ENCODE measurements around the gene ISG20L2. TPM values are rescaled to one million over a fixed set of nuclear protein-coding genes. Genes with fewer than 3 reads are reported as not detected.

The ISG20L2 gene
- total RNA-seq, 6 experiments from 2014 or later = 10.3 to 14.1 (median 12.2) TPM

- Histone ChIP-seq H3K9me3 (no peaks in the 10 kb centered on the region), H3K27ac (peak overlapping the region; percentile 96 to 97 (median 97)), H3K4me3 (peak overlapping the region; percentile 73 to 89 (median 78)), H3K4me1 (peaks cover 0 to 41% (median 21%) of the 10 kb centered on the region in 4 donors), H3K27me3 (no peaks in the 10 kb centered on the region), H3K36me3 (peaks cover 0 to 21% (median 5%) of the 10 kb centered on the region in 4 donors)
- WGBS (ENCODE audit: insufficient coverage, low coverage, low lambda C conversion rate, missing lambda C conversion rate) = 0% methylated on average over 6 of the region's 8 CpGs
- ATAC-seq (no peak), DNase-seq (no peak)
- TF ChIP-seq POLR2A (IDR thresholded peaks at IDR 0.05) = no peak
- TF ChIP-seq CTCF (IDR thresholded peaks at IDR 0.05) = no peak
- intact Hi-C loops (cut with DNase I) = no loop called here
These were observed 19.4 kb upstream of the ISG20L2 start for GRCh38 chr1:156747742-156748669.

- 1% methylated on average over 15 of the region's 29 CpGs for WGBS (ENCODE audit: insufficient coverage, low coverage, low lambda C conversion rate, missing lambda C conversion rate)
- H3K4me3 ChIP-seq = peak overlapping the region; percentile 73 to 89 (median 78)
- peak overlapping the region; percentile 96 to 98 (median 97) for H3K27ac ChIP-seq
- peak; percentile 91 to 96 (median 95) for DNase-seq
- peak; percentile 56 to 70 (median 60) for ATAC-seq
- H3K9me3 ChIP-seq = no peaks in the 10 kb centered on the region
- H3K36me3 ChIP-seq = peaks cover 0 to 30% (median 7%) of the 10 kb centered on the region in 4 donors
- TF ChIP-seq CTCF (IDR thresholded peaks at IDR 0.05) (peak in 1 of 4 donors; percentile 7), POLR2A (IDR thresholded peaks at IDR 0.05) (peak; percentile 57)
- H3K4me1 ChIP-seq = peaks cover 0 to 34% (median 18%) of the 10 kb centered on the region in 4 donors
- intact Hi-C loops (cut with DNase I) = no loop called here
- H3K27me3 ChIP-seq = no peaks in the 10 kb centered on the region
These were observed 18.4 kb upstream of the ISG20L2 start for GRCh38 chr1:156746728-156747631.

- no peak for TF ChIP-seq CTCF (IDR thresholded peaks at IDR 0.05)
- TF ChIP-seq POLR2A (IDR thresholded peaks at IDR 0.05) = no peak
- ATAC-seq (no peak), DNase-seq (no peak)
- no peaks in the 10 kb centered on the region for H3K9me3 ChIP-seq
- peak overlapping the region; percentile 60 to 89 (median 78) for H3K4me3 ChIP-seq
- intact Hi-C loops (cut with DNase I) = no loop called here
- 15% methylated on average over 5 of the region's 9 CpGs for WGBS (ENCODE audit: insufficient coverage, low coverage, low lambda C conversion rate, missing lambda C conversion rate)
- H3K4me1 ChIP-seq = peaks cover 0 to 38% (median 18%) of the 10 kb centered on the region in 4 donors
- no peaks in the 10 kb centered on the region for H3K27me3 ChIP-seq
- H3K36me3 ChIP-seq = peaks cover 0 to 30% (median 7%) of the 10 kb centered on the region in 4 donors
- peak overlapping the region; percentile 96 to 98 (median 97) for H3K27ac ChIP-seq
These were observed 17.8 kb upstream of the ISG20L2 start for GRCh38 chr1:156746406-156746727.

GRCh38 chr1:156745881-156746280 is 17.3 kb upstream of the ISG20L2 start:
- H3K36me3 ChIP-seq = peaks cover 0 to 30% (median 7%) of the 10 kb centered on the region in 4 donors
- 51% methylated on average over 3 of the region's 3 CpGs for WGBS (ENCODE audit: insufficient coverage, low coverage, low lambda C conversion rate, missing lambda C conversion rate)
- intact Hi-C loops (cut with DNase I) = no loop called here

More at GRCh38 chr1:156745881-156746280, 17.3 kb upstream of the ISG20L2 start:
- peaks cover 0 to 38% (median 18%) of the 10 kb centered on the region in 4 donors for H3K4me1 ChIP-seq
- H3K9me3 ChIP-seq = no peaks in the 10 kb centered on the region
- H3K4me3 ChIP-seq = peak overlapping the region in 1 of 3 donors; percentile 89
- DNase-seq (no peak), ATAC-seq (no peak)
- peak overlapping the region; percentile 96 to 98 (median 97) for H3K27ac ChIP-seq
- H3K27me3 ChIP-seq = no peaks in the 10 kb centered on the region
- no peak for TF ChIP-seq POLR2A (IDR thresholded peaks at IDR 0.05)
- TF ChIP-seq CTCF (IDR thresholded peaks at IDR 0.05) = no peak
